Breast epithelium (tissue), 4 donors: ENCODE results near the gene AOAH. TPM values are rescaled to one million over a fixed set of nuclear protein-coding genes. Genes with fewer than 3 reads are reported as not detected.
A peak's percentile ranks its signal among the peaks of the same experiment; 100 is the strongest.

ENCODE experiments used
- DNase-seq, 2 donors: peaks; one replicate each; pipeline ENCODE4 v3.0.0-alpha.2; 2019; ENCODE audit warnings: low spot score in 2 of 2
- H3K27ac ChIP-seq, 2 donors: fragments of 200-600 bp; sonication (generic) in 1 of 2; one replicate each; pipeline ENCODE4 v1.5.1; 2016 to 2019; ENCODE audit warnings: mild to moderate bottlenecking in 1 of 2
- H3K27me3 ChIP-seq, 2 donors: fragments of 200-600 bp; sonication (generic) in 1 of 2; one replicate each; pipeline versions ENCODE4 v1.5.1 to v1.6.0; 2017 to 2019; ENCODE audit warnings: control low read depth in 1 of 2, mild to moderate bottlenecking in 1 of 2
- H3K36me3 ChIP-seq: fragments of 200-600 bp; one replicate; pipeline ENCODE4 v1.5.1; 2019
- H3K4me1 ChIP-seq, 2 donors: fragments of 200-600 bp; sonication (generic); one replicate each; pipeline ENCODE4 v1.5.1; 2016 to 2019; ENCODE audit warnings: control low read depth in 1 of 2
- H3K4me3 ChIP-seq, 3 donors: fragments of 200-600 bp; sonication (generic); 1 replicate in 2 of 3; 2 replicates in 1 of 3; pipeline ENCODE4 v1.5.1; 2016 to 2019; ENCODE audit warnings: mild to moderate bottlenecking in 3 of 3, moderate library complexity in 2 of 3
- H3K9me3 ChIP-seq, 2 donors: fragments of 200-600 bp; sonication (generic) in 1 of 2; one replicate each; pipeline ENCODE4 v1.5.1; 2016 to 2019; ENCODE audit warnings: control low read depth in 1 of 2
- POLR2A ChIP-seq: fragments of 450-650 bp; IDR thresholded peaks from one replicate; pipeline ENCODE4 v1.6.1; 2016; ENCODE audit warnings: antibody characterized with exemption, mild to moderate bottlenecking, moderate library complexity
- POLR2AphosphoS5 ChIP-seq, 3 donors: sonication (generic); formaldehyde crosslinking; IDR thresholded peaks; one replicate each; pipeline ENCODE4 v1.6.1; 2017; ENCODE audit warnings: antibody characterized with exemption in 3 of 3
- intact Hi-C: fragments of 100-400 bp; cut with DNase I; formaldehyde crosslinking; loops from one replicate; pipeline ENCODE4 v1.15.1; 2023; ENCODE audit warnings: low total_unique reads
- total RNA-seq, 3 donors: library from RNA; depleted of rRNA; stranded (reverse); fragments of >200 nt; gene quantifications; one replicate each; pipeline ENCODE4 v1.1.0, GENCODE V29; 2016
- TF ChIP-seq, protein P1 (sequence below), 3 donors: fragments of 450-650 bp; IDR thresholded peaks; one replicate each; pipeline ENCODE4 v1.5.1; 2016 to 2017; ENCODE audit warnings: antibody characterized with exemption in 3 of 3, mild to moderate bottlenecking in 3 of 3, moderate library complexity in 3 of 3

Gene AOAH
- total RNA-seq, result 10 to 100 TPM in 2 of 3 donors, 1 to 10 TPM in 1; 4.6 to 13.3 (median 10.8) TPM

GRCh38 chr7:36723951-36724664 is at the start of gene AOAH:
Gene AOAH, minus strand, starts transcription at chr7:36724494. Its CDS starts 346 bp downstream, at chr7:36724148.
- DNase-seq, result peak in 1 of 2 donors; percentile 40
- Histone ChIP-seq H3K27me3 (no peaks in the 10 kb centered on the region), H3K4me1 (no peaks in the 10 kb centered on the region), H3K36me3 (no peaks in the 10 kb centered on the region), H3K27ac (no peak within 1 kb of the TSS), H3K9me3 (peaks cover 0 to 4% of the 10 kb centered on the region in 2 donors), H3K4me3 (peak within 1 kb of the TSS in 2 of 3 donors; percentile 10 to 26)
- peak in 1 of 3 donors; percentile 18 for TF ChIP-seq POLR2AphosphoS5 (IDR thresholded peaks at IDR 0.05)
- TF ChIP-seq, protein P1, sequence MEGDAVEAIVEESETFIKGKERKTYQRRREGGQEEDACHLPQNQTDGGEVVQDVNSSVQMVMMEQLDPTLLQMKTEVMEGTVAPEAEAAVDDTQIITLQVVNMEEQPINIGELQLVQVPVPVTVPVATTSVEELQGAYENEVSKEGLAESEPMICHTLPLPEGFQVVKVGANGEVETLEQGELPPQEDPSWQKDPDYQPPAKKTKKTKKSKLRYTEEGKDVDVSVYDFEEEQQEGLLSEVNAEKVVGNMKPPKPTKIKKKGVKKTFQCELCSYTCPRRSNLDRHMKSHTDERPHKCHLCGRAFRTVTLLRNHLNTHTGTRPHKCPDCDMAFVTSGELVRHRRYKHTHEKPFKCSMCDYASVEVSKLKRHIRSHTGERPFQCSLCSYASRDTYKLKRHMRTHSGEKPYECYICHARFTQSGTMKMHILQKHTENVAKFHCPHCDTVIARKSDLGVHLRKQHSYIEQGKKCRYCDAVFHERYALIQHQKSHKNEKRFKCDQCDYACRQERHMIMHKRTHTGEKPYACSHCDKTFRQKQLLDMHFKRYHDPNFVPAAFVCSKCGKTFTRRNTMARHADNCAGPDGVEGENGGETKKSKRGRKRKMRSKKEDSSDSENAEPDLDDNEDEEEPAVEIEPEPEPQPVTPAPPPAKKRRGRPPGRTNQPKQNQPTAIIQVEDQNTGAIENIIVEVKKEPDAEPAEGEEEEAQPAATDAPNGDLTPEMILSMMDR (IDR thresholded peaks at IDR 0.05), result no peak
- intact Hi-C loops, result no loop called here

GRCh38 chr7:36766451-36766850 is 42.2 kb upstream of the AOAH start:
- no peak overlapping the region for H3K27ac ChIP-seq
- intact Hi-C loops, result no loop called here
- H3K9me3 ChIP-seq, result no peaks in the 10 kb centered on the region
- H3K36me3 ChIP-seq, result no peaks in the 10 kb centered on the region
- TF ChIP-seq, protein P1 (IDR thresholded peaks at IDR 0.05), result no peak
- TF ChIP-seq POLR2AphosphoS5 (IDR thresholded peaks at IDR 0.05), result no peak
- H3K27me3 ChIP-seq, result no peaks in the 10 kb centered on the region
- no peak for DNase-seq
- no peak overlapping the region for H3K4me3 ChIP-seq
- H3K4me1 ChIP-seq, result no peaks in the 10 kb centered on the region

DNA sequence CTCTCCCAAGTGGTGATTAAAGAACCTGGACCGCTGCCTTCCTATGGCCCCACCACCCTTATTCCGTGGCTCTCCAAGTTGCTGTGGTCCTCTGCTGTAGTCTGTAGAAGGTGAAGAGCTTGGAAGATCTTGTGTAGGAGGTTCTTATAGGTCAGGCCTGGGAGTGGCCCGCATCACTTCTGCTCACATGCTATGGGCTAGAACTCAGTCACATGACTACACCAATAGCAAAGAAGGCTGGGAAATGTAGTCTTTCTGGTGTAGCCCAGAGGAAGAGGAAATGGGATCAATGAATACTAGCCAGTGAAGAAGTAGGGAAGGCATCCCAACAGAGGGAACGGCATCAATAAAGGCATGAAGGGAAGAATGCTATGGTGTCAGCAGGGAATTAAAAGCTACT is 41.3 kb upstream of the AOAH start:
- Histone ChIP-seq H3K4me1 (no peaks in the 10 kb centered on the region), H3K27me3 (no peaks in the 10 kb centered on the region), H3K9me3 (no peaks in the 10 kb centered on the region), H3K27ac (no peak overlapping the region), H3K4me3 (no peak overlapping the region), H3K36me3 (no peaks in the 10 kb centered on the region)
- no peak for DNase-seq
- intact Hi-C loops, result no loop called here
- TF ChIP-seq, protein P1 (IDR thresholded peaks at IDR 0.05), result no peak
- TF ChIP-seq POLR2AphosphoS5 (IDR thresholded peaks at IDR 0.05), result no peak
- no peak for TF ChIP-seq POLR2A

- H3K4me1 ChIP-seq, result no peaks in the 10 kb centered on the region
- H3K27ac ChIP-seq, result no peak overlapping the region
- H3K4me3 ChIP-seq, result no peak overlapping the region
- TF ChIP-seq, protein P1 (IDR thresholded peaks at IDR 0.05), result no peak
- TF ChIP-seq POLR2A (no peak), POLR2AphosphoS5 (IDR thresholded peaks at IDR 0.05) (no peak)
- DNase-seq, result no peak
- H3K36me3 ChIP-seq, result no peaks in the 10 kb centered on the region
- H3K27me3 ChIP-seq, result no peaks in the 10 kb centered on the region
- intact Hi-C loops, result no loop called here
- H3K9me3 ChIP-seq, result no peaks in the 10 kb centered on the region
Observed at GRCh38 chr7:36764929-36765328, 40.6 kb upstream of the AOAH start.

DNA sequence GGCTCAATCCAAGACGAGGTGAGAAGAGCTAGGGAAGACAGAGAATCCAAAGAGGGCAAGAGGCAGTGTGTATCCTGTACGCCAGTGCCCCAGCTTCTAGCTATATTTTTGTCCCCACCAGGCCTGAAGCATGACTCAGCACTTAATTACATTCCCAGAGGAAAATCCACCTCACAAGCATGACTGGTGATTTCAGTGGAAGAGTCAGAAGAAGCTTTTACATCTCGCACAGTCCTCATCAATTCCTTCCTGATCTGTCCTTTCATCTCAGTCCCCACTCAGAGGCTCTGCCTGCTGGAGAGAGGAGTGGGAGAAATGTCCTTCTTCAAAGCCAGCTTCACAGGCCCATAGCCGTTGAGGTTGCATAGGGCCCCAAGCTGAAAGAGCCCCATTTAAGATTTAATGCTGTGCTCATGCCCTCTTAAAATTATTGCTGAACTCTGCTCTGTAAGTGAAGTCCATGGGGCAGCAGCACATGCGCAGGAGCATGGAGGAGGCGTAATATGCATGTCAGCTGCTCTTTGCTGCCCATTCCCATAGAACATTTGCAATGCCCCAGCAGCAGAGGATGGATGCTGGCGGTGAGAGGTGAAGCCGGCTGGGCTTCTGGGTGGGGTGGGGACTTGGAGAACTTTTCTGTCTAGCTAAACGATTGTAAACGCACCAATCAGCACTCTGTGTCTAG is 39.0 kb upstream of the AOAH start:
- no peaks in the 10 kb centered on the region for H3K27me3 ChIP-seq
- no peak overlapping the region for H3K4me3 ChIP-seq
- no peak overlapping the region for H3K27ac ChIP-seq
- H3K9me3 ChIP-seq, result no peaks in the 10 kb centered on the region
- TF ChIP-seq POLR2AphosphoS5 (IDR thresholded peaks at IDR 0.05), result no peak
- no peak for TF ChIP-seq POLR2A
- TF ChIP-seq, protein P1 (IDR thresholded peaks at IDR 0.05), result no peak
- no peaks in the 10 kb centered on the region for H3K36me3 ChIP-seq
- intact Hi-C loops, result no loop called here
- H3K4me1 ChIP-seq, result no peaks in the 10 kb centered on the region
- DNase-seq, result no peak
